HG03196 (cell line): ENCODE measurements around the gene PARD3B.

Source experiments
- ATAC-seq: cut with Tn5 transposase; IDR thresholded peaks from one replicate; pipeline ENCODE4 v1.9.1; 2021; ENCODE audit not compliant: unreplicated experiment

The PARD3B gene

GRCh38 chr2:204691911-204692510 is 146.7 kb downstream of the PARD3B start:
- no peak for ATAC-seq

GRCh38 chr2:204692790-204693189 is 147.5 kb downstream of the PARD3B start:
- no peak for ATAC-seq

- ATAC-seq: no peak
Observed at GRCh38 chr2:204693262-204693661, 148.0 kb downstream of the PARD3B start.

- no peak for ATAC-seq
Observed at GRCh38 chr2:204695506-204695905, 150.2 kb downstream of the PARD3B start.

- ATAC-seq: no peak
Observed at GRCh38 chr2:204696124-204696523, 150.8 kb downstream of the PARD3B start.

GRCh38 chr2:204705243-204705932 is 160.1 kb downstream of the PARD3B start:
- no peak for ATAC-seq

GRCh38 chr2:204706939-204707338 is 161.7 kb downstream of the PARD3B start:
- ATAC-seq: no peak

GRCh38 chr2:204713211-204713610 is 167.9 kb downstream of the PARD3B start:
- no peak for ATAC-seq

- no peak for ATAC-seq
Observed at GRCh38 chr2:204715361-204715760, 170.1 kb downstream of the PARD3B start.

- ATAC-seq: no peak
Observed at GRCh38 chr2:204717591-204717990, 172.3 kb downstream of the PARD3B start.

- no peak for ATAC-seq
Observed at GRCh38 chr2:204718607-204719006, 173.3 kb downstream of the PARD3B start.

- no peak for ATAC-seq
Observed at GRCh38 chr2:204720874-204721273, 175.6 kb downstream of the PARD3B start.

- no peak for ATAC-seq
Observed at GRCh38 chr2:204722207-204722606, 176.9 kb downstream of the PARD3B start.

- no peak for ATAC-seq
Observed at GRCh38 chr2:204722691-204723090, 177.4 kb downstream of the PARD3B start.

GRCh38 chr2:204725693-204726360 is 180.6 kb downstream of the PARD3B start:
- ATAC-seq: no peak

GRCh38 chr2:204726831-204727230 is 181.6 kb downstream of the PARD3B start:
- no peak for ATAC-seq

GRCh38 chr2:204727368-204727767 is 182.1 kb downstream of the PARD3B start:
- ATAC-seq: no peak

- no peak for ATAC-seq
Observed at GRCh38 chr2:204730603-204731002, 185.3 kb downstream of the PARD3B start.

- no peak for ATAC-seq
Observed at GRCh38 chr2:204732019-204732418, 186.7 kb downstream of the PARD3B start.

GRCh38 chr2:204737296-204737695 is 192.0 kb downstream of the PARD3B start:
- no peak for ATAC-seq

- ATAC-seq: no peak
Observed at GRCh38 chr2:204738721-204739120, 193.4 kb downstream of the PARD3B start.

- ATAC-seq: no peak
Observed at GRCh38 chr2:204743393-204743960, 198.2 kb downstream of the PARD3B start.
